SK-N-SH (cell line): Measurements from ENCODE around the gene TTC3. TPM values are rescaled to one million over a fixed set of nuclear protein-coding genes. Genes with fewer than 3 reads are reported as not detected.

Source experiments
- CTCF ChIA-PET: fragments of 300-600, 350-600 bp; formaldehyde crosslinking; extraction: SDS; loops from one replicate; lab custom pipeline; 2021; lab: Yijun Ruan, JAX
- POLR2A ChIA-PET: fragments of 350-600 bp; sonication (Branson Sonifier 250); formaldehyde crosslinking; extraction: SDS; loops from one replicate; lab custom pipeline; 2020; ENCODE audit warnings: antibody characterized with exemption, inconsistent platforms; lab: Yijun Ruan, JAX
- DNase-seq: peaks from one replicate; pipeline ENCODE4 v3.0.0; 2012
- H2AFZ ChIP-seq: fragments of 200-600 bp; sonication (generic); 2 replicates; pipeline ENCODE4 v1.8.1; 2016; ENCODE audit warnings: antibody characterized with exemption, mild to moderate bottlenecking, low read depth
- H3F3A ChIP-seq: fragments of 200-600 bp; sonication (generic); replicated peaks from 2 replicates; pipeline ENCODE3; 2016; ENCODE audit warnings: antibody characterized with exemption, mild to moderate bottlenecking; ENCODE audit not compliant: insufficient read depth
- H3K27ac ChIP-seq, 2 experiments: fragments of 200-500 bp in 1 of 2; fragments of 200-600 bp in 1 of 2; sonication (Bioruptor generic) in 1 of 2; sonication (generic), shearing (Covaris generic) in 1 of 2; 2 replicates each; pipeline versions ENCODE4 v1.5.1 to v1.6.1; 2014 to 2016; ENCODE audit warnings: low read depth in 2 of 2, inconsistent platforms in 1 of 2, low read length in 1 of 2, mild to moderate bottlenecking in 1 of 2, mixed read lengths in 1 of 2
- H3K27me3 ChIP-seq: fragments of 200-600 bp; sonication (generic), shearing (Covaris generic); 2 replicates; pipeline ENCODE4 v1.6.1; 2016; ENCODE audit warnings: mixed run types; ENCODE audit not compliant: insufficient read depth
- H3K36me3 ChIP-seq, 2 experiments: fragments of 200-500 bp in 1 of 2; fragments of 200-600 bp in 1 of 2; sonication (Bioruptor generic) in 1 of 2; sonication (generic) in 1 of 2; replicated peaks in 1 of 2; 2 replicates each; pipeline versions ENCODE3 to v1.5.1; 2014 to 2016; ENCODE audit warnings: low read length in 1 of 2, mild to moderate bottlenecking in 1 of 2; ENCODE audit not compliant: insufficient read depth in 2 of 2, control insufficient read depth in 1 of 2
- H3K4me1 ChIP-seq, 2 experiments: fragments of 200-500 bp in 1 of 2; fragments of 200-600 bp in 1 of 2; sonication (Bioruptor generic) in 1 of 2; sonication (generic), shearing (Covaris generic) in 1 of 2; 2 replicates each; pipeline versions ENCODE4 v1.5.1 to v1.6.1; 2014 to 2016; ENCODE audit warnings: low read depth in 1 of 2, low read length in 1 of 2, mixed run types in 1 of 2; ENCODE audit not compliant: insufficient read depth in 2 of 2, control insufficient read depth in 1 of 2
- H3K4me2 ChIP-seq: fragments of 200-600 bp; sonication (generic), shearing (Covaris generic); 2 replicates; pipeline ENCODE4 v1.6.1; 2017; ENCODE audit warnings: mixed run types
- H3K4me3 ChIP-seq, 2 experiments: fragments of 200-500 bp in 1 of 2; fragments of 200-600 bp in 1 of 2; sonication (Bioruptor generic) in 1 of 2; sonication (generic), shearing (Covaris generic) in 1 of 2; 2 replicates each; pipeline versions ENCODE4 v1.5.1 to v1.8.1; 2014 to 2016; ENCODE audit warnings: low read depth in 2 of 2, inconsistent platforms in 1 of 2, low read length in 1 of 2, mild to moderate bottlenecking in 1 of 2, mixed read lengths in 1 of 2, moderate library complexity in 1 of 2
- H3K79me2 ChIP-seq: fragments of 200-600 bp; sonication (generic); 2 replicates; pipeline ENCODE4 v1.8.1; 2017; ENCODE audit warnings: mild to moderate bottlenecking; ENCODE audit not compliant: insufficient read depth
- H3K9ac ChIP-seq: fragments of 200-600 bp; sonication (generic); 2 replicates; pipeline ENCODE4 v1.6.1; 2017; ENCODE audit warnings: mixed run types
- H3K9me2 ChIP-seq: fragments of 200-600 bp; sonication (generic); 2 replicates; pipeline ENCODE4 v1.6.1; 2017; ENCODE audit warnings: mixed run types
- H3K9me3 ChIP-seq: fragments of 200-600 bp; sonication (generic); 2 replicates; pipeline ENCODE4 v1.6.1; 2017; ENCODE audit warnings: mixed run types, mild to moderate bottlenecking, moderate library complexity
- H4K20me1 ChIP-seq: fragments of 200-600 bp; sonication (generic); 2 replicates; pipeline ENCODE4 v1.6.1; 2017; ENCODE audit warnings: mild to moderate bottlenecking, mixed run types; ENCODE audit not compliant: insufficient read depth
- CHD2 ChIP-seq: fragments of 150-350 bp; IDR thresholded peaks from 2 replicates; pipeline ENCODE4 v1.6.1; 2018; ENCODE audit warnings: low read length; ENCODE audit not compliant: partially characterized antibody
- CTCF ChIP-seq: fragments of 200-600 bp; sonication (generic); IDR thresholded peaks from 2 replicates; pipeline ENCODE4 v1.6.1; 2017; ENCODE audit warnings: antibody characterized with exemption, mild to moderate bottlenecking, moderate library complexity
- ELF1 ChIP-seq: IDR thresholded peaks from 2 replicates; pipeline ENCODE4 v1.4.0; 2012
- FOSL2 ChIP-seq: IDR thresholded peaks from 2 replicates; pipeline ENCODE4 v1.4.0; 2012; ENCODE audit warnings: low read depth, mild to moderate bottlenecking, moderate library complexity, borderline replicate concordance
- FOXJ3 ChIP-seq: sonication (generic); formaldehyde crosslinking; IDR thresholded peaks from 2 replicates; pipeline ENCODE4 v1.5.1; 2020; ENCODE audit warnings: mild to moderate bottlenecking, missing genetic modification reagents
- FOXM1 ChIP-seq: IDR thresholded peaks from 2 replicates; pipeline ENCODE4 v1.4.0; 2012; ENCODE audit warnings: low read depth, mild to moderate bottlenecking
- GATA2 ChIP-seq: sonication (generic); formaldehyde crosslinking; IDR thresholded peaks from 2 replicates; pipeline ENCODE4 v1.5.0; 2020; ENCODE audit warnings: mild to moderate bottlenecking, missing genetic modification reagents
- IRF3 ChIP-seq: fragments of 150-350 bp; IDR thresholded peaks from 2 replicates; pipeline ENCODE4 v1.6.1; 2016; ENCODE audit warnings: mild to moderate bottlenecking, low read depth, low read length
- JUND ChIP-seq: IDR thresholded peaks from 2 replicates; pipeline ENCODE4 v1.4.0; 2012
- MAX ChIP-seq: IDR thresholded peaks from 2 replicates; pipeline ENCODE4 v1.4.0; 2012; ENCODE audit warnings: low read depth
- MXI1 ChIP-seq: IDR thresholded peaks from 2 replicates; pipeline ENCODE4 v1.6.1; 2012; ENCODE audit warnings: mild to moderate bottlenecking, low read depth, low read length, improper control_type of control experiment
- POLR2AphosphoS5 ChIP-seq: IDR thresholded peaks from 2 replicates; pipeline ENCODE4 v1.6.1; 2012; ENCODE audit warnings: low read depth, low read length
- RAD21 ChIP-seq: IDR thresholded peaks from 2 replicates; pipeline ENCODE4 v1.6.1; 2012; ENCODE audit warnings: mild to moderate bottlenecking, low read length
- RXRA ChIP-seq: IDR thresholded peaks from 2 replicates; pipeline ENCODE4 v1.4.0; 2012; ENCODE audit warnings: low read depth, mild to moderate bottlenecking, borderline replicate concordance
- SIN3A ChIP-seq: IDR thresholded peaks from 2 replicates; pipeline ENCODE4 v1.6.1; 2012; ENCODE audit warnings: low read depth, mild to moderate bottlenecking, low read length, moderate library complexity, borderline replicate concordance
- SMC3 ChIP-seq: IDR thresholded peaks from 2 replicates; pipeline ENCODE4 v1.6.1; 2012; ENCODE audit warnings: low read depth, low read length, improper control_type of control experiment
- TAF1 ChIP-seq: IDR thresholded peaks from 2 replicates; pipeline ENCODE4 v1.6.1; 2012; ENCODE audit warnings: low read depth, mild to moderate bottlenecking, low read length, moderate library complexity, borderline replicate concordance
- TCF12 ChIP-seq: IDR thresholded peaks from 2 replicates; pipeline ENCODE4 v1.4.0; 2012
- TEAD4 ChIP-seq: IDR thresholded peaks from 2 replicates; pipeline ENCODE4 v1.4.0; 2012; ENCODE audit warnings: mild to moderate bottlenecking, borderline replicate concordance; ENCODE audit not compliant: insufficient read depth
- USF2 ChIP-seq: fragments of 150-350 bp; IDR thresholded peaks from 2 replicates; pipeline ENCODE4 v1.6.1; 2017; ENCODE audit warnings: antibody characterized with exemption, low read length, low read depth, borderline replicate concordance
- WGBS: methylation state at CpG from one replicate; pipeline ENCODE4 v1.1.6; 2017; ENCODE audit warnings: low lambda C conversion rate; 5-methylcytosine and 5-hydroxymethylcytosine counted together
- polyA plus RNA-seq, 3 experiments: library from polyadenylated mRNA; depleted of rRNA; stranded (reverse); fragments of >200 nt; gene quantifications; 2 replicates each; pipeline ENCODE4 v1.2.3, GENCODE V29; 2012

The TTC3 gene
- polyA plus RNA-seq, 1 of the 3 experiments (the other 2 are of a cell fraction): 35.7 TPM

GRCh38 chr21:37204580-37204979 is 131.5 kb downstream of the TTC3 start:
- Histone ChIP-seq H3K4me1 (peaks cover 0 to 20% of the 10 kb centered on the region in 2 experiments; a peak in 1 of 4 replicates), H3K9me3 (no peaks in the 10 kb centered on the region), H3K4me2 (no peak overlapping the region), H3F3A (no peaks in the 10 kb centered on the region), H4K20me1 (no peaks in the 10 kb centered on the region)
- WGBS: 98% methylated on average over 7 of the region's 7 CpGs
- no peak for DNase-seq
- TF ChIP-seq SIN3A: no peak
- TF ChIP-seq CHD2: no peak
- no peak for TF ChIP-seq RAD21
- no peak for TF ChIP-seq FOXM1
- no peak for TF ChIP-seq JUND
- no peak for TF ChIP-seq FOXJ3
- TF ChIP-seq TEAD4: no peak
- no peak for TF ChIP-seq CTCF
- no peak for TF ChIP-seq USF2
- TF ChIP-seq TCF12: no peak
- no peak for TF ChIP-seq MAX
- TF ChIP-seq MXI1: no peak
- no peak for TF ChIP-seq SMC3
- no peak for TF ChIP-seq IRF3
- no peak for TF ChIP-seq ELF1
- no peak for TF ChIP-seq RXRA
- TF ChIP-seq TAF1: no peak
- TF ChIP-seq POLR2AphosphoS5: no peak
- no peak for TF ChIP-seq GATA2 (CRISPR knock-in tag)
- no peak for TF ChIP-seq FOSL2
- TF ChIP-seq, all 33 proteins: peak for 0
- no peaks in the 10 kb centered on the region for H3K79me2 ChIP-seq
- H3K36me3 ChIP-seq: peaks cover 39 to 44% of the 10 kb centered on the region in 2 experiments
- no peak overlapping the region for H2AFZ ChIP-seq
- ChIA-PET CTCF (interaction anchor here (0.8 to 1.8 kb wide), 2 partner anchors 38 to 195 kb away, joined by 3 to 6 read pairs; no protein-coding TSS in a partner anchor), POLR2A (no interaction called here)
- no peak overlapping the region for H3K27ac ChIP-seq
- H3K27me3 ChIP-seq: no peaks in the 10 kb centered on the region
- no peak overlapping the region for H3K4me3 ChIP-seq
- no peaks in the 10 kb centered on the region for H3K9me2 ChIP-seq
- no peak overlapping the region for H3K9ac ChIP-seq
